Ovary (tissue), 3 donors: ENCODE measurements around the gene IMMP2L.

ENCODE experiments used
- CTCF ChIP-seq, 3 donors: fragments of 450-650 bp in 2 of 3; fragments of 200-600 bp in 1 of 3; IDR thresholded peaks; one replicate each; pipeline versions ENCODE4 v1.5.1 to v1.8.0; 2016 to 2022; ENCODE audit warnings: antibody characterized with exemption in 3 of 3, mild to moderate bottlenecking in 1 of 3
- POLR2A ChIP-seq: fragments of 450-650 bp; IDR thresholded peaks from one replicate; pipeline ENCODE4 v1.6.1; 2017; ENCODE audit warnings: antibody characterized with exemption, mild to moderate bottlenecking, moderate library complexity
- donor health status: DM: no; HTN: no; CAD: no.

DNA sequence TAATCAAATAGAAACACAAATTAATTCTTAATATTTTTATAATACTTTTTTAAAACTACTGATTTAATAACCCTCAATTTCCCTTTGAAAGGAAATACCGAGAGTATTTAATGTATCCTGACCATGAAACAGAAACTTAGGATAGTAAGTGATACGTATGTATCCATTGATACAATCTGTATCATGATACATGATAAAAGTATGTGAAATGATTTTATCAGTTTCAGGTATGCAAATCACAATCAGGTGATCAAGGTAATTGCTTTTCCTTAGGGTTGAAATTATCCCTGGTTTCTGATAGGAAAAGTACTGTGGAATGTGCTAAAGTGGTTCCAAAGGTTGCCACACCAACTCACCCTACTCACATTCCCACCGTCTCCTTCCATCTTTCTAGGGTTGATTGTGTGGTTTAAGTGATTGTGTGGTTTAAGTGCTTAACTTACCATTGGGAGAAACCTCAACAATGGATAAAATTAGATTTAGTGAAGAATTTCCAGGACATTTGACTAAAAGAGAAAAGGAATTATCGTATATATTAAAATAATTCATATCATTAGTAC is 333.0 kb downstream of the IMMP2L start:
- TF ChIP-seq CTCF (IDR thresholded peaks at IDR 0.05) (no peak), POLR2A (no peak)
